ENCODE measurements around the gene RNF213.

RNF213 gene

DNA sequence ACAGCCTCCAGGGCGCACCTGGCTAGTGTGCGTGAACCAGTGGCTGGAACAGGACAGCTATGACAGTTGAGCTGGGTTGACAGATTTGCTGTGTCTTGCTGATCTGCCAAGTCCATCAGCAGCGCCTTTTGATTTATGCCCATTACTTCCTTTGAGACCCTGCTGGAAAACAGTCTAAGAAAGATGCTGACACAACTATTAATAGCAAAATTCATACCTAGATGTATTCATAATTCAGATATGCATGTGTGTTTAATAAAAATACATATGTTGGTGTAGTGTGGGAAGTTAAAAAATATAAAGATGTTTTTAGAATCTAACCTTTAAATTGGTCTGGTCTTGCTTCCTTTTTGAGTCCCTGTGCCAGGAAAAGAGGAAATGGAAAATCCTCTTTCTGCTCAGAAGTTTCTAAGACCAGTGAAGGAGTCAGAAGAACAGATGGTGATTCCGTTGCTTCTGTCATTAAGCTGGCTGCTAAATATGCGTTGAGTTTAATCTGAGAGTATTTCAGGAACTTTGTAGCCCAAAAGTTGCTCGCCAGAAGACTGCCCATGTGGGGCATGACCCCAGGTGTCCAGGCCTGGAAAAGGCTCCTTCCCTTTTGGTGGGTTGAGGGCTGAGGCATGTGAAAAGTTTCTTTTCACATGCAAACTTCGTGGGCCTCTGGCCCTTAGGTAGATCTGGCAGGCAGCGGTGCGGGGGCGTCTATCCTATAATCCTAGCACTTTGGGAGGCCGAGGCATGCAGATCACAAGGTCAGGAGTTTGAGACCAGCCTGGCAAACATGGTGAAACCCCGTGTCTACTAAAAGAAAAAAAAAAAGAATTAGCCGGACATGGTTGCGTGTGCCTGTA lies 114.3 kb downstream of the RNF213 start:
- DNase-seq: no peak

- DNase-seq: no peak
Measured at GRCh38 chr17:80376531-80376930, 115.9 kb downstream of the RNF213 start.

DNA sequence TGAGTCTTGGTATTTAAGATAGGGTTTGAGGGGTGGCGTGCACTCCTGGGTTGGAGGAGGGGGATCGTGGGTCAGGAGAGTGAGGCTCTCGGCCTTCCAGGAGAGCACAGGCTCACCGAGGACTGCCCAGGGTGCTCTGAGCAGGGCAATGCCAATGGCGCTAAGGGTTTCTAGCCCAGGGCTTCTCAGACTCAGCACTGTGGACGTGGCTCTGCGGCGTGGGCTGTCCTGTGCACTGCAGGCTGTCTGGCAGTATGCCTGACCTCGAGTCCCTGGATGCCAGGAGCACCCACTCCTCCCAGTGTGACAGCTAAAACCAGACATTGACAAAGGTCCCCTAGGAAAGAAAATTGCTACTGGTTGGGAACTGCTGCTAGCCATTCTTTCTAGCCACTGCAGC lies 117.1 kb downstream of the RNF213 start:
- DNase-seq: no peak

DNA sequence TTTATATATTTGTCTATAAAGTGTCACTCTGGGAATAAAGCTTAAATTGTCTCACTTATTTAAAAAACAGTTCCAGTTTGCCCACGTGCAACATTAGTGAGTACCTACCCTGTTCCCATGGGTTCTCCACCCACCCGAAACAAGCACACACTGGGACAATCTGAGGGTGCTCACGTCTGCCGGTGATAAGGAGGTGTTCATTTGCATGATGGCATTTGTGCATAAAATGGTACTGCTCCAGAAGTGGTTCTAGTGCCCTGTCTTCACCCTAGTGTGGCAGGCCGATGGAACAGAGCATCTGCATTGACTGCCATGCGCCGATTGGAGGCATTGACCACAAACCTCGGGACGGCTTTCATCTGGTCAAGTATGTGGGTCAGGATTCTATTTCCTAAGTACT lies 118.7 kb downstream of the RNF213 start:
- no peak for DNase-seq

- no peak for DNase-seq
Measured at GRCh38 chr17:80380068-80380467, 119.4 kb downstream of the RNF213 start.

DNA sequence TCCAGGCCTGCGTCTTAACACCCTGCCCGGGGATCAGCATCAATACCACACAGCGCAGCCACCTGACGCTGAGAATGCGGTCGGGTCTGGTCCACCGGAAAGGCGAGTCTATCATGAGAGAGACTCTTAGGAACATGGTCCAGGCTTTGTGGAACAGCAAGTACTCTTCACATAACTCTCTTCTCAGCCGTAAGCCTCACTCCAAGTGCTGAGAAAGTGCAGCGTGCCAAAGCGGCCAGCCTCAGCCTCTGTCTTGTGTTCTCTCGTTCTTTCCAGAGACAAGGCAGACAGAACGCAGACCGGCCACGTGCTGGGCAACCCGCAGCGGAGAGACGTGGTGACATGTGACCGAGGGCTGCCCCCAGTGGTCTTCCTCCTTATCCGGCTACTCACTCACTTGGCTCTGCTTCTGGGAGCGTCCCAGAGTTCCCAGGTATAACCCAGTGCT lies 119.9 kb downstream of the RNF213 start:
- no peak for DNase-seq

DNA sequence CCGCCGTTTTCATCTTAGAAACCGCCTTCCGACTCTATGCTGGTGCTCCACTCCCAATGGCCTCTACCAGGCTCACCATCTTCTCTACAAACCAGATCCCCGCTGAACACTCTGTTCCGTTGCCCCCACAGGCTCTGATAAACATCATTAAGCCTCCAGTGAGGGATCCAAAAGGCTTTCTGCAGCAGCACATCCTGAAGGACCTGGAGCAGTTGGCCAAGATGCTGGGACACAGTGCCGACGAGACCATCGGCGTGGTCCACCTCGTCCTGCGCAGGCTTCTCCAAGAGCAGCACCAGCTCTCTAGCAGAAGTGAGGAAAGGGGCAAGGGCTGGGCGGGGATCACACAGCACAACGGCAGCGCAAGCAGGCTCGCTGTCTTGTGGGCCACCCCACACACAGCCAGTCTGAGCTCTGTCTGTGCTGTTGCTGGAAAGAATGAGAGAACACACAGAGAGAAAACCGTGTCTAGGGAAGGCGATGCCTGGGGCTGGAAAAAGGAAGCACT lies 120.8 kb downstream of the RNF213 start:
- no peak for DNase-seq

DNA sequence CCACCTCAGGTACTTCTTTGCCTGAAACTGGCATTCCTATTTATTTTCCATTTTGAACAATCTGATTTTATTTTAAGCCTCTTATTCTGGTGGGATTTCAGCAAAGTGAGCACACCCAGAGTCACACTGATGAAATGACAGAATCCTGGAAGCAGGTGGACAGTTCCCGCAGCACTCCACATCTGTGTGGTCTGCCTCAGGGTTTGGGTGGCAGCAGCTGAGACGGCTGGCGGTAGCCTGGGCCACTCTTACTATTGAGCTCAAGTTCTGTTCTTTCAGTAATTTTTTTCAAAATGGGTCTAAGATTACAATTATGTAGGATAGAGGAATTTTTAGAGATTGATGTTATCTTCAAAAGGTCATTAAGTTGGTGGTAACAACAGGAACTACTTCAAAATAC lies 121.8 kb downstream of the RNF213 start:
- no peak for DNase-seq

DNA sequence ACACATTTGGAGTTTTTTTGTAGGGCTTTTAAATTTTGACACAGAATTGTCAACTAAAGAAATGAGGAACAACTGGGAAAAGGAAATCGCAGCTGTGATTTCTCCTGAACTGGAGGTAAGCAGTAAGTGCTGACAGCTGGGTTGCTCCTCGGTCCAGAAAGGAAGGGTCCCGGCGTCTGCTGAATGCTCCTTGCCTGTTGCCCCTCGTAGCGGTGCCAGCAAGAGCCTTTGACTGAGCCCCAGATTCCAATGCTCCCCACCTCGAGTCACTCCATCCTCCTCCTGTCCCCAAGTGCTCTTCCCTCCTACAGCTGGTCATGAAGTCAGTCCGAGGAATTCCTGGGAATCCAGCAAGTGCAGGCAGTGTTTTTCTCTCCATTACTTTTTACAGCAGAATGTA lies 122.3 kb downstream of the RNF213 start:
- no peak for DNase-seq

GRCh38 chr17:80384078-80384960 lies 123.7 kb downstream of the RNF213 start:
- no peak for DNase-seq

DNA sequence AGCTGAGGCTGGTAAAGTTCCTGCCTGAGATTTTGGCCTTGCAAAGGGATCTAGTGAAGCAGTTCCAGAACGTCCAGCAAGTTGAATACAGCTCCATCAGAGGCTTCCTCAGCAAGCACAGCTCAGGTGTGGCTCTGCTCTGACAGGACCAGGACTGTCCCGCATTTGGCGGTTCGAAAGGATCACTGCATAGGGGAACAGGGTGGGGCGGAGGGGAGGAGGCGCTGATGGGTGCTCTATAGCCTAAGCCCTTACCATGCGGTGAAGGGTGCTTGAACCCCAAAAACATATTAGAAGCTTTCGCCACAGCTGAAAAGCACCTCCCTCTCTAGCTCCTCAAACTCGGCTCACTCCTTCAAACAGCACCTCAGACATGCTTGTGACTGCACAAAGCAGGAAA lies 124.4 kb downstream of the RNF213 start:
- no peak for DNase-seq

DNA sequence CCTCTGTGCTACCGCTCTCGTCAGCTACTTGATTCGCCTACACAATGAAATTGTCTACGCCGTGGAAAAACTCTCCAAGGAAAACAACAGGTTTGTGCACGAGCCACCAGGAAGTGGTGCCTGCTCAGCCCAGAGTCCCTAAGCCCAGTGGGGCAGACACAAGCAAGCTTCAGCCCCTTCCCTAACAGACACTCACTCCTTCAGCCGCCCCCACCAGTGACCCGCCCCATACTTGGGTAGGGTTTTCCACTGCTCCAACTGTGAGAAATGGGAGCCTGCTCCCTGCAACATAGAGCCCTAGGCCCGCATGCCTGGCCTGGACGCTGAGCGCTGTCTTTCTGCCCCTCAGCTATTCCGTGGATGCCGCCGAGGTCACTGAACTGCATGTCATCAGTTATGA lies 125.7 kb downstream of the RNF213 start:
- no peak for DNase-seq

- DNase-seq: no peak
Measured at GRCh38 chr17:80387071-80387470, 126.4 kb downstream of the RNF213 start.

DNA sequence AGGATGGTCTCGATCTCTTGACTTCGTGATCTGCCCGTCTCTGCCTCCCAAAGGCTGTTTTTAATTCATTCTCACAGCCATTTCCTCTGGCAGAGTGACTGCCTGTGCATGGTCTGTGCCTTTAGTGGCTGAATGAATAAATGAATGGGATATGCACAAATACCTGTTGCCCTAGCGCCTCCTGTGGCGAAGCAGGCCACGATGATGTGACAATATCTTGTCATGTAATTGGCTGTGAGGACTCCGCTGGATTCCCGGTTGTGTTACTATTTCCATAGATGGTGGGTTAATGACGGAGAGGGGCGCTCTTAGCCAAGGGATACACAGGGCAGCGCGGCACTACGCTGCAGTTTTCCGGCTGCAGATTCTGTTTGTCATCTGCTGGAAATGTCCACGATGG lies 127.5 kb downstream of the RNF213 start:
- no peak for DNase-seq

- no peak for DNase-seq
Measured at GRCh38 chr17:80388601-80389000, 127.9 kb downstream of the RNF213 start.

DNA sequence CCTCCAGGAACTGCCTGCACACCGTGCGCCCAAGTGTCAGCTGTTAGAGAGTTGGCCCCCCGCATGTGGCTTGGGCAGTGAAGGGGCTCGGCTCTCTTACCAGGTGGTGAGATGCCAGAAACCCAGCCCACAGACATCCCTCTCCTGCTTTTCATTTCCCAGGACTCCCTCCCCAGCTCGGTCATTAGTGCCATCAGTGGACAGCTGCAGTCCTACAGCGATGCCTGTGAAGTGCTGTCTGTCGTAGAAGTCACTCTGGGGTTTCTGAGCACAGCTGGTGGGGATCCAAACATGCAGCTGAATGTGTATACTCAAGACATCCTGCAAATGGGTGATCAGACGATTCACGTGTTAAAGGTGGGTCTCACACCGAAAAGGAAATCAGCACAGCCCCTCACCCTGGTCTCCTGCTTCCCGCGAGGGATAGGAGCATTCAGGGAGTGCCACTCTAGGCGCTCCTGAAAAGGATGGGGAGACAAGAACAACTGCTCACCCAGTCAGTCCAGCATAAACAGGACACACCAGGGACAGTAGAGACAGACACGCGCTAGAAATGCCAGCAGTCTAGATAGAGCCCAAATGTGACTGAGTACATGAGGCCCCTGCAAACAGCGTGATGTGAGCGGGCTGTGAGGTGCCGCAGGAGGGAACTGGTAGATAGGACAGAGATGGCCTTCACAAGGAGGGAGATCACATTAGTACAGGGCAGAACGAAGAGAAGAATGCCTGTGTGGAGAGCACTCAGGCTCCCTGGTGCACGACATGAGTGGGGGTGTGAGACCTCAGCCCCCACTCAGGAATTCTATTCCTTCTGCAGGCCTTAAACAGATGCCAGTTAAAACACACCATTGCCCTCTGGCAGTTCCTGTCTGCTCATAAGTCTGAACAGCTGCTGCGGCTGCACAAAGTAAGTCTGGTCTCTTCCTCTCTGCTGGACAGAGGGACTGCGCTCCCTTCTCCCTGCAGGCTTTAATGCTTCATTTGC lies 128.7 kb downstream of the RNF213 start:
- DNase-seq: peak; percentile 19

DNA sequence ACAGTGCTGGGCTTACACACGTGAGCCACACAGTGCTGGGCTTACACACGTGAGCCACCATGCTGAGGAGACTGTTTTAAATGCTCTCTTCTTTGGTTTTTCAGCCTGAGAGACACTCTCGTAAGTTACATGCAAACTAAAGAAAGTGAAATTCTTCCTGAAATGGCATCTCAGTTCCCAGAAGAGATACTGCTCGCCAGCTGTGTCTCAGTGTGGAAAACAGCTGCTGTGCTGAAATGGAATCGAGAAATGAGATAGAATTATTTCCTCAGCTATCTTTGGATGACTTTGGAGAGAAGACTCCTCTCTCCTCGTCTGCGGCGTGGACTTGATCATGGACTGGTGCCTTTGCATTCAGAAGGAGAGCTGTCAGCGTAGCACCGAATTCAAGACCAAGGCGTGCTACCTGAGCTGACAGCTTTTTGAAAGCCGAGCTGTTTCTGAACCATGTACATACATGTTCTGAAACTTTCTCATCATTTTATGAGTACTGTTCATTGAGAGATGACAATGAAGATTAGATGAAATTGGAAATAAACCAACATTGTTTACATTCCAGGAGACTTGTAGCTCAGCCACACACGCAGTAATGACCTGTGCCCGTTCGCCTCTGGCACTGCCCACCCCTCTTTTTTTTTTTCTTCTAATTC lies 132.7 kb downstream of the RNF213 start:
- no peak for DNase-seq

DNA sequence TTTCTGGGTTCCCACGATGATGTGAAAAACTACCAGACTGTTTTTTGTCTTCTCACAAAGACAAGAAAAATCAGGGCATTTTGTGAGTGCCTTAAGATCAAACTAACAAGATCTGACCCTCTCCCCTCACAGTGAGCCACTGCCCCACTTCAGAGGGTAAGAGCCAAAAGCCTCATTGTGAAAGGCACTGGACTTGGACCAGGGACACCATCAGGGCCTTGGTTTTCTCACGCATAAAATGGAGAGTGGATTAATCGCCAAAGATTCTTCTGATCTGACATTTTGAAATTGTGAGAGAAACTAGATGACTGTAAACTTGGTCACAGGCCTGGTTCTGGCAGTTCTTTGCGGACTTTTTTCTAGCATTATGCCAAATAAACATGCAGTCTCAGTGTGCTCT lies 133.3 kb downstream of the RNF213 start:
- DNase-seq: no peak

- no peak for DNase-seq
Measured at GRCh38 chr17:80394629-80395216, 134.1 kb downstream of the RNF213 start.

GRCh38 chr17:80395402-80396151 lies 134.9 kb downstream of the RNF213 start:
- no peak for DNase-seq

Measured in fibroblast of skin of scalp (primary cell).